Keratinocyte (primary cell): ENCODE data around the gene ZCWPW1.

Source experiments
- EZH2 ChIP-seq: IDR thresholded peaks from one replicate; pipeline ENCODE4 v1.6.1; 2012; ENCODE audit warnings: inconsistent platforms, mild to moderate bottlenecking, low read length, moderate library complexity
- TF ChIP-seq, protein P1 (sequence below), 3 experiments: IDR thresholded peaks in 1 of 3; conservative IDR thresholded peaks in 1 of 3; optimal IDR thresholded peaks in 1 of 3; 2 replicates in 2 of 3; 3 replicates in 1 of 3; pipeline versions ENCODE3 to v1.5.1; 2011; ENCODE audit warnings: low read length in 3 of 3, mild to moderate bottlenecking in 3 of 3, moderate library complexity in 2 of 3, control low read depth in 1 of 3, inconsistent platforms in 1 of 3; ENCODE audit not compliant: insufficient read depth in 2 of 3; ENCODE audit errors: extremely low read depth in 1 of 3

DNA sequence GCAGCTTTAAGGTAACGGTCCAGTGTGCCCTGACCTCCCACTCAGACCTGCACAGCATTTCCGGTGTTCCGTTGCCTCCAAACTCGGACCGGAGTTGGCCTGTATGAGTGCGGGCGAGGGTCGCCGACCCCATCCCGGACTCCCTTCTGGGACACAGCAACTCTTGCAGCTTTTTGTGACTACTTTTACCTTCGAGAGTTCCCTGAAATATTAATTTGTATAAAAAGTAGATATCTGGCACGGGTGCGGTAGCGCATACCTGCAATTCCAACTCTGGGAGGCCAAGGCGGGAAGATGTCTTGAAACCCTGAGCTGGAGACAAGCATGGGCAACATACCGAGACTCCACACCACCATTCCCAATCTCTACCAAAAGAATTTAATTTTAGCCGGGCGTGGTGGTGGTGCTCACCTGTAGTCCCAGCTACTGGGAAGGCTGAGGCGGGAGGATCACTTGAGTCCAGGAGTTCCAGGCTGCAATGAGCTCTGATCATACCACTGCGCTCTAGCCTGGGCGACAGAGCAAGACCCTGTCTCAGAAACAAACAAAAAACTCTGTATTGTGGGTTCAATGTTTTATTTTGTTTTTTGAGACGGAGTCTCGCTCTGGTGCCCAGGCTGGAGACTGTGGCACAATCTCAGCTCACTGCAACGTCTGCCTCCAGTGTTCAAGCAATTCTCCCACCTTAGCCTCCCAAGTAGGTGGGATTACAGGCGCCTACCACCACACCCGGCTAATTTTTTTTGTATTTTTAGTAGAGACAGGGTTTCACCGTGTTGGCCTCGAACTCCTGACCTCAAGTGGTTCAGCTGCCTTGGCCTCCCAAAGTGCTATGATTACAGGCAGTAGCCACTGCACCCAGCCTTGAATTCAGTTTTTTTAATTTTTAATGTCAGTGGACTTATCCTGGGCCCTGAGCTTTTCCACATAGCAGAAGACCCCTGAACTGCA lies 8.9 kb upstream of the ZCWPW1 start:
- TF ChIP-seq, protein P1, sequence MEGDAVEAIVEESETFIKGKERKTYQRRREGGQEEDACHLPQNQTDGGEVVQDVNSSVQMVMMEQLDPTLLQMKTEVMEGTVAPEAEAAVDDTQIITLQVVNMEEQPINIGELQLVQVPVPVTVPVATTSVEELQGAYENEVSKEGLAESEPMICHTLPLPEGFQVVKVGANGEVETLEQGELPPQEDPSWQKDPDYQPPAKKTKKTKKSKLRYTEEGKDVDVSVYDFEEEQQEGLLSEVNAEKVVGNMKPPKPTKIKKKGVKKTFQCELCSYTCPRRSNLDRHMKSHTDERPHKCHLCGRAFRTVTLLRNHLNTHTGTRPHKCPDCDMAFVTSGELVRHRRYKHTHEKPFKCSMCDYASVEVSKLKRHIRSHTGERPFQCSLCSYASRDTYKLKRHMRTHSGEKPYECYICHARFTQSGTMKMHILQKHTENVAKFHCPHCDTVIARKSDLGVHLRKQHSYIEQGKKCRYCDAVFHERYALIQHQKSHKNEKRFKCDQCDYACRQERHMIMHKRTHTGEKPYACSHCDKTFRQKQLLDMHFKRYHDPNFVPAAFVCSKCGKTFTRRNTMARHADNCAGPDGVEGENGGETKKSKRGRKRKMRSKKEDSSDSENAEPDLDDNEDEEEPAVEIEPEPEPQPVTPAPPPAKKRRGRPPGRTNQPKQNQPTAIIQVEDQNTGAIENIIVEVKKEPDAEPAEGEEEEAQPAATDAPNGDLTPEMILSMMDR (optimal IDR thresholded peaks at IDR 0.05 in 1 of 3, IDR thresholded peaks at IDR 0.05 in 1 of 3, conservative IDR thresholded peaks at IDR 0.05 in 1 of 3; ENCODE audit: extremely low read depth in 1 of 3, insufficient read depth in 2 of 3, low read length in 3 of 3): no peak
- TF ChIP-seq EZH2: no peak
